ENCODE measurements around the gene NPFFR1.

DNA sequence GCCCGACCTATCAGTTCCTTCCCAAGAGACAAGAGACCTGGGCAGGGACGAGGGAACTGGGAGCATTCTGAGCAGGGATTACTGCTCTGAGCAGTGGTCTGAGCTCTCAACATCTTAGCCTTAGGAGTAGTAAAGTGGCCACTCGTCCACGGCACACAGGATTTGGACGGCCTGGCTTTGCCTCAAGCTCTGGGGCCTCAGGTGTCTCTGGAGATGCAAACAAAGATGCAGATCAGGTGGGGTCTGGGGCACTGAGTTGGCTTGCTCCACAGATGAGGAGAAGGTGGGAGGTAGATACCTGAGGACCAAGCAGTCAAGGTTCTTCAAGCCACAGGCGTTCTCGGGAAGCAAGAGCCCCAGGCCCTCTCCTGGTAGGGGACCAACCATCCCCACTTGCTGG lies 16.1 kb upstream of the NPFFR1 start:
- TF ChIP-seq, protein P1, sequence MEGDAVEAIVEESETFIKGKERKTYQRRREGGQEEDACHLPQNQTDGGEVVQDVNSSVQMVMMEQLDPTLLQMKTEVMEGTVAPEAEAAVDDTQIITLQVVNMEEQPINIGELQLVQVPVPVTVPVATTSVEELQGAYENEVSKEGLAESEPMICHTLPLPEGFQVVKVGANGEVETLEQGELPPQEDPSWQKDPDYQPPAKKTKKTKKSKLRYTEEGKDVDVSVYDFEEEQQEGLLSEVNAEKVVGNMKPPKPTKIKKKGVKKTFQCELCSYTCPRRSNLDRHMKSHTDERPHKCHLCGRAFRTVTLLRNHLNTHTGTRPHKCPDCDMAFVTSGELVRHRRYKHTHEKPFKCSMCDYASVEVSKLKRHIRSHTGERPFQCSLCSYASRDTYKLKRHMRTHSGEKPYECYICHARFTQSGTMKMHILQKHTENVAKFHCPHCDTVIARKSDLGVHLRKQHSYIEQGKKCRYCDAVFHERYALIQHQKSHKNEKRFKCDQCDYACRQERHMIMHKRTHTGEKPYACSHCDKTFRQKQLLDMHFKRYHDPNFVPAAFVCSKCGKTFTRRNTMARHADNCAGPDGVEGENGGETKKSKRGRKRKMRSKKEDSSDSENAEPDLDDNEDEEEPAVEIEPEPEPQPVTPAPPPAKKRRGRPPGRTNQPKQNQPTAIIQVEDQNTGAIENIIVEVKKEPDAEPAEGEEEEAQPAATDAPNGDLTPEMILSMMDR (IDR thresholded peaks at IDR 0.05) = no peak
- no peak for TF ChIP-seq POLR2A (IDR thresholded peaks at IDR 0.05)
